ENCODE measurements around the gene KLHDC10. TPM values are rescaled to one million over a fixed set of nuclear protein-coding genes. Genes with fewer than 3 reads are reported as not detected.

The KLHDC10 gene
- polyA plus RNA-seq, 1 donor from 2014 or later = 59.1 TPM

DNA sequence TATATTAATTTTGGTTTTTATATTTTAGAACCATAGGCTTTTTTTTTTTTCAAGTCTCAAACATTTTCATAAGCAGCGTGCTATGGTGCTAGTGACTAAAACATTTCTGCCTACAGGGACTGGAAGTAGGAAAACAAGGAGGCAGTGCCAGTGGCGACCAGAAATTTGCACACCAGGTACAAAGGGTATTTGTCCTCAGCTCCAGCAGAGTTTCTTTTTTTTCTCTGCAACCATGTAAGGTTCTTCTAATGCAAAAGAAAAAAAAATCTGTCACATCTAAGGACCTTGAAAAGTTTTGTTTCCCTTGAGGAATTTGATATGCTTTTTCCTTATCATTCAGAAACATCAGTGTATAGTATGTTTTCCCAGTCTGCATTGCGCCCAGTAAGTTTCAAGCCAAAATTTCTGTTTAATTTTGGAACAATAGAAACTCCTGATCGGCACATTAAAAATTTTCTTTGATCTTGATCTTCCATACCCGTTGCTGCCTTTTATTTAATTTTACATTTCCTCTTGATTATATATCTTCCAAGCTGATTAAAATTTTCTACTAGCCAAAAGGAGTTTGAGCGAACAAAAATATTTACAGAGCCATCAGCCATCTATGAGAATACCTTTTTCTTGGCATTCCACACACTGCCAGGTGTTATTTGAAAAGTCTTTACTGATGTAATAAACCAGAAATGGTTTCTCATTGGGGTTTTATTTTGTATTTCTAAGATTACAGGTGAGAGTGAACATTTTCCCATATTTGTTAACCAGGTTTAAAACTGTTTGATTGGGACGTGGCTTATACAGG, 956 bp upstream of the KLHDC10 start:
- TF ChIP-seq EZH2 (IDR thresholded peaks at IDR 0.05; ENCODE audit: borderline replicate concordance, insufficient read depth, low read length, poor library complexity, severe bottlenecking) = no peak
- TF ChIP-seq, protein P1, sequence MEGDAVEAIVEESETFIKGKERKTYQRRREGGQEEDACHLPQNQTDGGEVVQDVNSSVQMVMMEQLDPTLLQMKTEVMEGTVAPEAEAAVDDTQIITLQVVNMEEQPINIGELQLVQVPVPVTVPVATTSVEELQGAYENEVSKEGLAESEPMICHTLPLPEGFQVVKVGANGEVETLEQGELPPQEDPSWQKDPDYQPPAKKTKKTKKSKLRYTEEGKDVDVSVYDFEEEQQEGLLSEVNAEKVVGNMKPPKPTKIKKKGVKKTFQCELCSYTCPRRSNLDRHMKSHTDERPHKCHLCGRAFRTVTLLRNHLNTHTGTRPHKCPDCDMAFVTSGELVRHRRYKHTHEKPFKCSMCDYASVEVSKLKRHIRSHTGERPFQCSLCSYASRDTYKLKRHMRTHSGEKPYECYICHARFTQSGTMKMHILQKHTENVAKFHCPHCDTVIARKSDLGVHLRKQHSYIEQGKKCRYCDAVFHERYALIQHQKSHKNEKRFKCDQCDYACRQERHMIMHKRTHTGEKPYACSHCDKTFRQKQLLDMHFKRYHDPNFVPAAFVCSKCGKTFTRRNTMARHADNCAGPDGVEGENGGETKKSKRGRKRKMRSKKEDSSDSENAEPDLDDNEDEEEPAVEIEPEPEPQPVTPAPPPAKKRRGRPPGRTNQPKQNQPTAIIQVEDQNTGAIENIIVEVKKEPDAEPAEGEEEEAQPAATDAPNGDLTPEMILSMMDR (IDR thresholded peaks at IDR 0.05; ENCODE audit: poor library complexity, severe bottlenecking) = no peak
- TF ChIP-seq EP300 (conservative IDR thresholded peaks at IDR 0.05; ENCODE audit: poor library complexity, severe bottlenecking) = no peak
- no peak for TF ChIP-seq POLR2AphosphoS5 (IDR thresholded peaks at IDR 0.05)
- Histone ChIP-seq H3K4me3 (ENCODE audit: low read length) (peak overlapping the region; percentile 77), H3K27ac (ENCODE audit: low read length) (peak overlapping the region; percentile 87), H4K20me1 (ENCODE audit: insufficient read depth) (no peaks in the 10 kb centered on the region), H3F3A (ENCODE audit: insufficient read depth, low read length, poor library complexity, severe bottlenecking) (no peaks in the 10 kb centered on the region), H3K9me2 (ENCODE audit: insufficient read depth, low read length) (no peaks in the 10 kb centered on the region), H3K9ac (ENCODE audit: low read length) (peak overlapping the region; percentile 72), H3K79me2 (replicated peaks; ENCODE audit: insufficient read depth, low read length) (peaks cover 38% of the 10 kb centered on the region), H3K36me3 (ENCODE audit: insufficient read depth, low read length) (no peaks in the 10 kb centered on the region), H3K4me2 (ENCODE audit: low read length) (peak overlapping the region; percentile 63), H2AFZ (ENCODE audit: low read depth, low read length) (peak overlapping the region; percentile 91), H3K9me3 (ENCODE audit: low read length) (no peaks in the 10 kb centered on the region), H3K27me3 (ENCODE audit: insufficient read depth, low read depth, low read length) (no peaks in the 10 kb centered on the region)

DNA sequence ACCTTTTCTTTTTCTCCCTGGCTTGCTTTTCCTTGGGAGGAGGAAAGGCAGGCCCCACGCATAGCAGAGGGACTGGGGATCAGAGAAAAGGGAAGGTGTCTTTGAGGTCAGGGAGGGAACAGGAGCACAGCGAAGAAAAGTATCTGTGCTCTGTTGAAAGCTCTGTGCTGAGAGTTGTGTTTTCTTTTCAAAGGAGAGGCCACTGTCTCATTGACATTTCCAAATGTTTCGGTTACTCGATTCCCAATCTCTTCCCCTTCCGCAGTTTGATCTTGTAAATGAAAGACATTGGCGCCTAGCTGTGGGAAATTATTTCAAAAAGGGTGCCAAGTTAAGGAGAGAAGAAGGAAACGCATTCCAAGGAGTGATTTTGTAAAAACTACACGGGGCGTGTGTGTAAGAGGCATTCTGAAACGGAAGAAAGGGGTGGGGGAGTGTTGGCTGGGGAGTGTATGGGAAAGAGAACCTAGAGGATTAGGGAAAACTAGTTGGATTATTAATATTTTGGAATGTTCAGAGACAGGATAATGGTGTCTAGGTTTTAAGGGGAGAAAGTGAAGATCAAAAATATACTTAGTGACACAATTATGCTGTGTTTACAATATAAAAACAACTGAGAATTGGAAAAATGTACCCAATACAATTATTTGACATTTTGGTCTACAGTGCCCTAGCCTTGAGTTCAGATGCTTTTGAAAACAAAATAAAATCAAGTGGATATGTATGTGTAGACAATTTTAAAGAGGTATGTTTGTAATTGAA, 708 bp downstream of the KLHDC10 start:
- Histone ChIP-seq H3K9ac (ENCODE audit: low read length) (peak overlapping the region; percentile 86), H2AFZ (ENCODE audit: low read depth, low read length) (peak overlapping the region; percentile 62), H3K27me3 (ENCODE audit: insufficient read depth, low read depth, low read length) (no peaks in the 10 kb centered on the region), H3K4me3 (ENCODE audit: low read length) (peak overlapping the region; percentile 77), H3K79me2 (replicated peaks; ENCODE audit: insufficient read depth, low read length) (peaks cover 55% of the 10 kb centered on the region), H3K27ac (ENCODE audit: low read length) (peak overlapping the region; percentile 87), H3K4me2 (ENCODE audit: low read length) (peak overlapping the region; percentile 84), H3K9me2 (ENCODE audit: insufficient read depth, low read length) (no peaks in the 10 kb centered on the region), H3K36me3 (ENCODE audit: insufficient read depth, low read length) (no peaks in the 10 kb centered on the region), H3F3A (ENCODE audit: insufficient read depth, low read length, poor library complexity, severe bottlenecking) (no peaks in the 10 kb centered on the region), H3K9me3 (ENCODE audit: low read length) (no peaks in the 10 kb centered on the region), H4K20me1 (ENCODE audit: insufficient read depth) (no peaks in the 10 kb centered on the region)
- no peak for TF ChIP-seq EZH2 (IDR thresholded peaks at IDR 0.05; ENCODE audit: borderline replicate concordance, insufficient read depth, low read length, poor library complexity, severe bottlenecking)
- no peak for TF ChIP-seq RAD21 (conservative IDR thresholded peaks at IDR 0.05)
- TF ChIP-seq MXI1 (conservative IDR thresholded peaks at IDR 0.05; ENCODE audit: poor library complexity, severe bottlenecking) = no peak
- no peak for TF ChIP-seq POLR2AphosphoS5 (IDR thresholded peaks at IDR 0.05)
- TF ChIP-seq EP300 (conservative IDR thresholded peaks at IDR 0.05; ENCODE audit: poor library complexity, severe bottlenecking) = no peak
- no peak for TF ChIP-seq SMC3 (conservative IDR thresholded peaks at IDR 0.05; ENCODE audit: poor library complexity)
- no peak for TF ChIP-seq TAF1 (IDR thresholded peaks at IDR 0.05; ENCODE audit: low read depth)
- TF ChIP-seq, protein P1 (IDR thresholded peaks at IDR 0.05; ENCODE audit: poor library complexity, severe bottlenecking) = no peak
- TF ChIP-seq, protein P2, sequence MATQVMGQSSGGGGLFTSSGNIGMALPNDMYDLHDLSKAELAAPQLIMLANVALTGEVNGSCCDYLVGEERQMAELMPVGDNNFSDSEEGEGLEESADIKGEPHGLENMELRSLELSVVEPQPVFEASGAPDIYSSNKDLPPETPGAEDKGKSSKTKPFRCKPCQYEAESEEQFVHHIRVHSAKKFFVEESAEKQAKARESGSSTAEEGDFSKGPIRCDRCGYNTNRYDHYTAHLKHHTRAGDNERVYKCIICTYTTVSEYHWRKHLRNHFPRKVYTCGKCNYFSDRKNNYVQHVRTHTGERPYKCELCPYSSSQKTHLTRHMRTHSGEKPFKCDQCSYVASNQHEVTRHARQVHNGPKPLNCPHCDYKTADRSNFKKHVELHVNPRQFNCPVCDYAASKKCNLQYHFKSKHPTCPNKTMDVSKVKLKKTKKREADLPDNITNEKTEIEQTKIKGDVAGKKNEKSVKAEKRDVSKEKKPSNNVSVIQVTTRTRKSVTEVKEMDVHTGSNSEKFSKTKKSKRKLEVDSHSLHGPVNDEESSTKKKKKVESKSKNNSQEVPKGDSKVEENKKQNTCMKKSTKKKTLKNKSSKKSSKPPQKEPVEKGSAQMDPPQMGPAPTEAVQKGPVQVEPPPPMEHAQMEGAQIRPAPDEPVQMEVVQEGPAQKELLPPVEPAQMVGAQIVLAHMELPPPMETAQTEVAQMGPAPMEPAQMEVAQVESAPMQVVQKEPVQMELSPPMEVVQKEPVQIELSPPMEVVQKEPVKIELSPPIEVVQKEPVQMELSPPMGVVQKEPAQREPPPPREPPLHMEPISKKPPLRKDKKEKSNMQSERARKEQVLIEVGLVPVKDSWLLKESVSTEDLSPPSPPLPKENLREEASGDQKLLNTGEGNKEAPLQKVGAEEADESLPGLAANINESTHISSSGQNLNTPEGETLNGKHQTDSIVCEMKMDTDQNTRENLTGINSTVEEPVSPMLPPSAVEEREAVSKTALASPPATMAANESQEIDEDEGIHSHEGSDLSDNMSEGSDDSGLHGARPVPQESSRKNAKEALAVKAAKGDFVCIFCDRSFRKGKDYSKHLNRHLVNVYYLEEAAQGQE (IDR thresholded peaks at IDR 0.05; ENCODE audit: borderline replicate concordance) = no peak
